Esophagus muscularis mucosa (tissue), 4 donors: ENCODE measurements around the gene SLC25A29. TPM values are rescaled to one million over a fixed set of nuclear protein-coding genes. Genes with fewer than 3 reads are reported as not detected.

ENCODE experiments used
- DNase-seq: peaks from one replicate; pipeline ENCODE4 v3.0.0-alpha.2; 2017; ENCODE audit errors: extremely low spot score
- H3K27ac ChIP-seq, 4 donors: fragments of 200-600 bp; sonication (generic); replicated peaks in 1 of 4; 1 replicate in 3 of 4; 2 replicates in 1 of 4; pipeline ENCODE4 v1.5.1; 2016 to 2019; ENCODE audit warnings: mild to moderate bottlenecking in 1 of 4
- H3K27me3 ChIP-seq, 4 donors: fragments of 200-600 bp; sonication (generic); one replicate each; pipeline versions ENCODE4 v1.5.1 to v1.6.0; 2016 to 2019
- H3K36me3 ChIP-seq, 4 donors: fragments of 200-600 bp; sonication (generic); one replicate each; pipeline ENCODE4 v1.5.1; 2016 to 2019
- H3K4me1 ChIP-seq, 4 donors: fragments of 200-600 bp; sonication (generic); one replicate each; pipeline ENCODE4 v1.5.1; 2016 to 2019
- H3K4me3 ChIP-seq, 4 donors: fragments of 200-600 bp; sonication (generic); 1 replicate in 2 of 4; 2 replicates in 2 of 4; pipeline ENCODE4 v1.5.1; 2016 to 2019; ENCODE audit warnings: mild to moderate bottlenecking in 4 of 4, moderate library complexity in 1 of 4
- H3K9me3 ChIP-seq, 4 donors: fragments of 200-600 bp; sonication (generic); 1 replicate in 3 of 4; 2 replicates in 1 of 4; pipeline ENCODE4 v1.5.1; 2016 to 2019
- EP300 ChIP-seq: sonication (generic); formaldehyde crosslinking; IDR thresholded peaks from one replicate; pipeline ENCODE4 v1.6.1; 2017; ENCODE audit warnings: antibody characterized with exemption
- POLR2A ChIP-seq: fragments of 450-650 bp; IDR thresholded peaks from one replicate; pipeline ENCODE4 v1.6.1; 2017; ENCODE audit warnings: antibody characterized with exemption, moderate library complexity, mild to moderate bottlenecking, low read depth
- POLR2AphosphoS5 ChIP-seq, 2 donors: sonication (generic); formaldehyde crosslinking; IDR thresholded peaks; one replicate each; pipeline ENCODE4 v1.6.1; 2017; ENCODE audit warnings: antibody characterized with exemption in 2 of 2
- WGBS: methylation state at CpG from one replicate; pipeline ENCODE4 v1.1.5; 2018; 5-methylcytosine and 5-hydroxymethylcytosine counted together
- intact Hi-C: fragments of 100-400 bp; cut with DNase I; formaldehyde crosslinking; loops from one replicate; pipeline ENCODE4 v1.15.1; 2023
- total RNA-seq, 4 donors: library from RNA; depleted of rRNA; stranded (reverse); fragments of >200 nt; gene quantifications; one replicate each; pipeline versions ENCODE4 v1.1.0 to v1.2.1, GENCODE V29; 2016
- TF ChIP-seq, protein P1 (sequence below), 3 experiments: fragments of 200-600 bp in 2 of 3; fragments of 450-650 bp in 1 of 3; sonication (generic) in 2 of 3; IDR thresholded peaks; one replicate each; pipeline ENCODE4 v1.5.1; 2017 to 2019; ENCODE audit warnings: antibody characterized with exemption in 3 of 3, mild to moderate bottlenecking in 2 of 3, moderate library complexity in 1 of 3

Gene SLC25A29
- total RNA-seq, 4 donors from 2014 or later: 37.4 to 63.0 (median 49.2) TPM

DNA sequence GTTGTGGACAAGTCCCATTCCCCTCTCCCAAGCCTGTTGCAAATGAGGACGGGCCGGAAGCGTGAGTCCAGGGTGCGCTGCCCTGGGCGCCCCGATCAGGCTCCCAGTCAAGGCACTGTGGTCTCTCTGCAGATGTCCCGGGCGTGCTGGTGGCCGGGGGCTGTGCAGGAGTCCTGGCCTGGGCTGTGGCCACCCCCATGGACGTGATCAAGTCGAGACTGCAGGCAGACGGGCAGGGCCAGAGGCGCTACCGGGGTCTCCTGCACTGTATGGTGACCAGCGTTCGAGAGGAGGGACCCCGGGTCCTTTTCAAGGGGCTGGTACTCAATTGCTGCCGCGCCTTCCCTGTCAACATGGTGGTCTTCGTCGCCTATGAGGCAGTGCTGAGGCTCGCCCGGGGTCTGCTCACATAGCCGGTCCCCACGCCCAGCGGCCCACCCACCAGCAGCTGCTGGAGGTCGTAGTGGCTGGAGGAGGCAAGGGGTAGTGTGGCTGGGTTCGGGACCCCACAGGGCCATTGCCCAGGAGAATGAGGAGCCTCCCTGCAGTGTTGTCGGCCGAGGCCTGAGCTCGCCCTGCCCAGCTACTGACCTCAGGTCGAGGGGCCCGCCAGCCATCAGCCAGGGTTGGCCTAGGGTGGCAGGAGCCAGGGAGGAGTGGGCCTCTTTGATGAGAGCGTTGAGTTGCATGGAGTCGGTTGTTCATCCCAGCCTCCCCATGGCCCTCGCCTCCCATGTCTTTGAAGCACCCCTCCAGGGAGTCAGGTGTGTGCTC lies 23.2 kb upstream of the SLC25A29 start:
- H3K4me3 ChIP-seq: no peak overlapping the region
- H3K27me3 ChIP-seq: no peaks in the 10 kb centered on the region
- no peak overlapping the region for H3K27ac ChIP-seq
- intact Hi-C loops: no loop called here
- H3K9me3 ChIP-seq: no peaks in the 10 kb centered on the region
- peaks cover 0 to 22% (median 16%) of the 10 kb centered on the region in 4 donors for H3K36me3 ChIP-seq
- TF ChIP-seq, protein P1, sequence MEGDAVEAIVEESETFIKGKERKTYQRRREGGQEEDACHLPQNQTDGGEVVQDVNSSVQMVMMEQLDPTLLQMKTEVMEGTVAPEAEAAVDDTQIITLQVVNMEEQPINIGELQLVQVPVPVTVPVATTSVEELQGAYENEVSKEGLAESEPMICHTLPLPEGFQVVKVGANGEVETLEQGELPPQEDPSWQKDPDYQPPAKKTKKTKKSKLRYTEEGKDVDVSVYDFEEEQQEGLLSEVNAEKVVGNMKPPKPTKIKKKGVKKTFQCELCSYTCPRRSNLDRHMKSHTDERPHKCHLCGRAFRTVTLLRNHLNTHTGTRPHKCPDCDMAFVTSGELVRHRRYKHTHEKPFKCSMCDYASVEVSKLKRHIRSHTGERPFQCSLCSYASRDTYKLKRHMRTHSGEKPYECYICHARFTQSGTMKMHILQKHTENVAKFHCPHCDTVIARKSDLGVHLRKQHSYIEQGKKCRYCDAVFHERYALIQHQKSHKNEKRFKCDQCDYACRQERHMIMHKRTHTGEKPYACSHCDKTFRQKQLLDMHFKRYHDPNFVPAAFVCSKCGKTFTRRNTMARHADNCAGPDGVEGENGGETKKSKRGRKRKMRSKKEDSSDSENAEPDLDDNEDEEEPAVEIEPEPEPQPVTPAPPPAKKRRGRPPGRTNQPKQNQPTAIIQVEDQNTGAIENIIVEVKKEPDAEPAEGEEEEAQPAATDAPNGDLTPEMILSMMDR (IDR thresholded peaks at IDR 0.05): no peak
- TF ChIP-seq POLR2AphosphoS5 (IDR thresholded peaks at IDR 0.05): no peak
- TF ChIP-seq EP300: no peak
- TF ChIP-seq POLR2A: no peak
- no peaks in the 10 kb centered on the region for H3K4me1 ChIP-seq
- 81% methylated on average over 23 of the region's 36 CpGs for WGBS
- no peak for DNase-seq

DNA sequence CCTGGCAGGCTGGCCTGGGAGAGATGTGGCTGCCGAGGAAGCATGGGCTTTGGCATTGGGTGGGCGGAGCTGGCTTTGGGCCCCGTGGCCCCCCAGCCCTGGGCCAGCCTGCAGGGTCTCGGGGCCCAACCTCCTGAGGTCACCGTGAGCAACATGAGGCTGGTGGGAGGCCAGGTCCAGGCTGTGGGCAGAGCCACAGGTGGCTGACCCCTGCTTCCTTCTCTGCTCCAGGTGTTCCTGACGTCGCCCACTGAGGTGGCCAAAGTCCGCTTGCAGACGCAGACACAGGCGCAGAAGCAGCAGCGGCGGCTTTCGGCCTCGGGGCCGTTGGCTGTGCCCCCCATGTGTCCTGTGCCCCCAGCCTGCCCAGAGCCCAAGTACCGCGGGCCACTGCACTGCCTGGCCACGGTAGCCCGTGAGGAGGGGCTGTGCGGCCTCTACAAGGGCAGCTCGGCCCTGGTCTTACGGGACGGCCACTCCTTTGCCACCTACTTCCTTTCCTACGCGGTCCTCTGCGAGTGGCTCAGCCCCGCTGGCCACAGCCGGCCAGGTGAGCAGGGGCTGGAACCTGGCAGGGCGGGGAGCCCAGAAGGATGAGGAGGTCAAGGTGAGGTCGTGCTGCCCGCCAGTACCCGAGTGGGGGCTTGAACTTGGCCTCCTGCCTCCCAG lies 22.4 kb upstream of the SLC25A29 start:
- Histone ChIP-seq H3K27me3 (no peaks in the 10 kb centered on the region), H3K36me3 (peaks cover 0 to 14% (median 9%) of the 10 kb centered on the region in 4 donors), H3K4me3 (no peak overlapping the region), H3K4me1 (no peaks in the 10 kb centered on the region), H3K27ac (no peak overlapping the region), H3K9me3 (no peaks in the 10 kb centered on the region)
- WGBS: 94% methylated on average over 7 of the region's 32 CpGs
- DNase-seq: no peak
- intact Hi-C loops: no loop called here
- TF ChIP-seq POLR2A (no peak), POLR2AphosphoS5 (IDR thresholded peaks at IDR 0.05) (no peak), EP300 (no peak)
- TF ChIP-seq, protein P1 (IDR thresholded peaks at IDR 0.05): no peak

DNA sequence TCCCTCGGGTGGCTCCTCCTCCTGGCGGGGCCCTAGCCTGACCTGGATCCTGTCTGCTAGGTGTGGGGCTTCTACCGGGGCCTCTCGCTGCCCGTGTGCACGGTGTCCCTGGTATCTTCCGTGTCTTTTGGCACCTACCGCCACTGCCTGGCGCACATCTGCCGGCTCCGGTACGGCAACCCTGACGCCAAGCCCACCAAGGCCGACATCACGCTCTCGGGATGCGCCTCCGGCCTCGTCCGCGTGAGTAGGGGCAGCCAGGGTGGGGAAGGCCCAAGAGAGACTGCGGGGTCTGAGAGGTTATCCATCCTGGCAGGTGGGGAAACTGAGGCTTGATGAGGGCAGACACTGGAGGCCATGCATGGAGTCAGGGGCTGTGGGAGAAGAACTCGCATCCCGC lies 20.9 kb upstream of the SLC25A29 start:
- TF ChIP-seq POLR2AphosphoS5 (IDR thresholded peaks at IDR 0.05) (no peak), POLR2A (no peak), EP300 (no peak)
- TF ChIP-seq, protein P1 (IDR thresholded peaks at IDR 0.05): no peak
- Histone ChIP-seq H3K4me3 (no peak overlapping the region), H3K27ac (no peak overlapping the region), H3K27me3 (no peaks in the 10 kb centered on the region), H3K4me1 (no peaks in the 10 kb centered on the region), H3K36me3 (peaks cover 0 to 2% (median 0%) of the 10 kb centered on the region in 4 donors), H3K9me3 (no peaks in the 10 kb centered on the region)
- no peak for DNase-seq
- intact Hi-C loops: no loop called here
- WGBS: 95% methylated on average over 14 of the region's 24 CpGs

DNA sequence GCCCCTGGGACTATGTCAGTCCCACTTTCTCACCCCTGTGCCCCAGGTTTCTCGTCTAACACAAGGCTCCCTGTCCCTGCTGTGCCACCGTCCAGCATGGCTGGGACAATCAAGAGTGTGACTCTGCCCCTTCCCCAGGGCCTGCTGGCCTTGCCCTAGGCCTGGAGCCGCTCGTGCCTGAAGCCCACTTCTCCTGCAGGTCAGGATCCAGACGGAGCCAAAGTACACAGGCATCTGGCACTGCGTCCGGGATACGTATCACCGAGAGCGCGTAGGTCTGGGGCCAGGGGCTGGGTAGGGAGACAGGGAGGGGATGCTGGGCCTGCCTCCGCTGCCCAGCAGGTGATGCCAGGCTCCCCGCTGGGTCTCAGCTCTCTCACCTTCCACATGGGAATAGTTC lies 19.7 kb upstream of the SLC25A29 start:
- Histone ChIP-seq H3K4me1 (no peaks in the 10 kb centered on the region), H3K27me3 (no peaks in the 10 kb centered on the region), H3K4me3 (no peak overlapping the region), H3K27ac (no peak overlapping the region), H3K9me3 (no peaks in the 10 kb centered on the region), H3K36me3 (no peaks in the 10 kb centered on the region)
- TF ChIP-seq, protein P1 (IDR thresholded peaks at IDR 0.05): no peak
- no peak for TF ChIP-seq POLR2AphosphoS5 (IDR thresholded peaks at IDR 0.05)
- TF ChIP-seq EP300: no peak
- TF ChIP-seq POLR2A: no peak
- 93% methylated on average over 2 of the region's 13 CpGs for WGBS
- DNase-seq: no peak
- intact Hi-C loops: no loop called here
